ENCODE results near the gene TMX2. TPM values are rescaled to one million over a fixed set of nuclear protein-coding genes. Genes with fewer than 3 reads are reported as not detected.

TMX2 gene
- total and polyA plus RNA-seq, 10 of the 15 experiments (the other 5 are each of a cell fraction or from before 2014, with no cell fraction given), result 64.3 to 134 (median 91.6) TPM

DNA sequence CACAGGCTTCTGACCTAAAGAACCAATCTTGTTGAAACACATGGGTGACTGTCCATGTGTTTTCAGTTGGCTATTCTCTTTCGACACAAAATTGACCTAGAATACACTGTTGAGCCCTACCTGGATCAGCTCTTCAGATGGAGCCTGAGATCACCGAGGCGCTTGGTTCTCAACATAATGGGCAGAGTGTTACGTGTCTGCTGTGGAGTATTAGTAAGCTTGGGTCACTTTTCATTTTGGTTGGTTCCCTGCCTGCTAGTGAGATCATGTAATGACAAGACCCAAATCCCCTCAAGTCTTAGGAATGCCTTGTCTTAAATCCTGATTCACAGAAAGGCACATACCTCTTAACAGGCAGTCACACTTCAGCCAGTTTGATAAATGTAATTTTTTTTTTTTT, 9.1 kb upstream of the TMX2 start:
- Histone ChIP-seq H3K36me3 (ENCODE audit: control insufficient read depth in 2 of 2, insufficient read depth in 2 of 2, low read length in 1 of 2) (peaks cover 17 to 37% of the 10 kb centered on the region in 2 experiments), H3K27me3 (replicated peaks in 1 of 2; ENCODE audit: control insufficient read depth in 2 of 2, insufficient read depth in 2 of 2, low read length in 1 of 2) (no peaks in the 10 kb centered on the region), H3K27ac (ENCODE audit: control insufficient read depth, insufficient read depth) (no peak overlapping the region), H4K20me1 (ENCODE audit: control insufficient read depth, insufficient read depth) (no peaks in the 10 kb centered on the region), H2AFZ (ENCODE audit: control insufficient read depth, low read depth, low read length) (no peak overlapping the region), H3K9me3 (replicated peaks; ENCODE audit: control insufficient read depth, insufficient read depth, low read length) (no peaks in the 10 kb centered on the region), H3K4me3 (no peak overlapping the region), H3K4me1 (ENCODE audit: control insufficient read depth, insufficient read depth, low read length) (no peaks in the 10 kb centered on the region), H3K9ac (ENCODE audit: control insufficient read depth, insufficient read depth, low read length) (no peak overlapping the region), H3K79me2 (ENCODE audit: control insufficient read depth, insufficient read depth, low read length) (no peaks in the 10 kb centered on the region), H3K4me2 (ENCODE audit: control insufficient read depth, insufficient read depth) (no peak overlapping the region)
- POLR2A ChIA-PET, result interaction anchor here (0.9 kb wide), 1 partner anchor 18 kb away, joined by 3 read pairs; no protein-coding TSS in a partner anchor
- in situ Hi-C loops (cut with MboI), result no loop called here
- SMC1A ChIA-PET (ENCODE audit: uncharacterized antibody, unreplicated experiment), result interaction anchor here (0.6 to 2.0 kb wide), 6 partner anchors 25 to 98 kb away, joined by 3 to 7 read pairs (median 4); no protein-coding TSS in a partner anchor
- intact Hi-C loops (cut with micrococcal nuclease; ENCODE audit: unreplicated experiment), result no loop called here
- no peak for DNase-seq (ENCODE audit: low read depth, low spot score)
- no peak for FAIRE-seq
- no TSS peak for BruUV-seq (replicated peaks)
- ATAC-seq, result no peak
- RAD21 ChIA-PET (ENCODE audit: unreplicated experiment), result interaction anchor here (0.7 to 2.1 kb wide), 5 partner anchors 28 to 1254 kb away, joined by 3 to 12 read pairs (median 3); no protein-coding TSS in a partner anchor
- CTCF ChIA-PET, result interaction anchor here (1.0 to 1.2 kb wide), 2 partner anchors 38 to 97 kb away, joined by 3 to 9 read pairs; partner anchors contain the start of gene SELENOH
- WGBS (ENCODE audit: insufficient coverage, insufficient replicate concordance, low lambda C conversion rate, missing lambda C conversion rate), result 99% methylated on average over 4 of the region's 4 CpGs
- no peak for TF ChIP-seq MEF2B (IDR thresholded peaks at IDR 0.05; ENCODE audit: partially characterized antibody, poor library complexity, severe bottlenecking)
- TF ChIP-seq ZNF207 (IDR thresholded peaks at IDR 0.05; ENCODE audit: borderline replicate concordance), result no peak
- TF ChIP-seq SMAD1 (IDR thresholded peaks at IDR 0.05; ENCODE audit: low read depth, partially characterized antibody), result no peak
- no peak for TF ChIP-seq ZBTB4 (CRISPR knock-in tag; IDR thresholded peaks at IDR 0.05)
- no peak for TF ChIP-seq JUND (IDR thresholded peaks at IDR 0.05; ENCODE audit: low read depth, low read length)
- TF ChIP-seq TBL1XR1 (IDR thresholded peaks at IDR 0.05; ENCODE audit: low read depth, low read length), result no peak
- TF ChIP-seq, protein P1, sequence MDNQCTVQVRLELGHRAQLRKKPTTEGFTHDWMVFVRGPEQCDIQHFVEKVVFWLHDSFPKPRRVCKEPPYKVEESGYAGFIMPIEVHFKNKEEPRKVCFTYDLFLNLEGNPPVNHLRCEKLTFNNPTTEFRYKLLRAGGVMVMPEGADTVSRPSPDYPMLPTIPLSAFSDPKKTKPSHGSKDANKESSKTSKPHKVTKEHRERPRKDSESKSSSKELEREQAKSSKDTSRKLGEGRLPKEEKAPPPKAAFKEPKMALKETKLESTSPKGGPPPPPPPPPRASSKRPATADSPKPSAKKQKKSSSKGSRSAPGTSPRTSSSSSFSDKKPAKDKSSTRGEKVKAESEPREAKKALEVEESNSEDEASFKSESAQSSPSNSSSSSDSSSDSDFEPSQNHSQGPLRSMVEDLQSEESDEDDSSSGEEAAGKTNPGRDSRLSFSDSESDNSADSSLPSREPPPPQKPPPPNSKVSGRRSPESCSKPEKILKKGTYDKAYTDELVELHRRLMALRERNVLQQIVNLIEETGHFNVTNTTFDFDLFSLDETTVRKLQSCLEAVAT (IDR thresholded peaks at IDR 0.05), result no peak
- TF ChIP-seq ZNF592 (IDR thresholded peaks at IDR 0.05), result no peak
- TF ChIP-seq GABPA (IDR thresholded peaks at IDR 0.05; ENCODE audit: low read depth), result no peak
- no peak for TF ChIP-seq ESRRA (IDR thresholded peaks at IDR 0.05; ENCODE audit: low read length)
- TF ChIP-seq CEBPZ (IDR thresholded peaks at IDR 0.05; ENCODE audit: low read depth, low read length), result no peak
- no peak for TF ChIP-seq RBBP5 (conservative IDR thresholded peaks at IDR 0.05)
